Measurements from ENCODE around the gene FTSJ3. TPM values are rescaled to one million over a fixed set of nuclear protein-coding genes. Genes with fewer than 3 reads are reported as not detected.
A peak's percentile ranks its signal among the peaks of the same experiment; 100 is the strongest.

The FTSJ3 gene
- total RNA-seq, 4 donors from 2014 or later, result 36.3 to 53.2 (median 51.7) TPM

GRCh38 chr17:63780507-63780906 is 47.0 kb downstream of the FTSJ3 start:
- Histone ChIP-seq H3K4me1 (peaks cover 0 to 95% (median 0%) of the 10 kb centered on the region in 3 donors), H3K9me3 (no peaks in the 10 kb centered on the region), H3K4me3 (no peak overlapping the region), H3K36me3 (peaks cover 0 to 41% of the 10 kb centered on the region in 2 donors), H3K27ac (no peak overlapping the region), H3K27me3 (no peaks in the 10 kb centered on the region)
- ATAC-seq, result no peak
- WGBS, 2 donors (ENCODE audit: low coverage in 1 of 2), result 78 to 100% methylated on average over 1 of the region's 1 CpG
- TF ChIP-seq EP300 (IDR thresholded peaks at IDR 0.05), result no peak
- TF ChIP-seq CTCF (IDR thresholded peaks at IDR 0.05), result no peak
- TF ChIP-seq POLR2A (IDR thresholded peaks at IDR 0.05), result no peak
- no peak for TF ChIP-seq POLR2AphosphoS5 (IDR thresholded peaks at IDR 0.05)

- no peak for ATAC-seq
Measured at GRCh38 chr17:63775420-63775819, 52.0 kb downstream of the FTSJ3 start.

GRCh38 chr17:63774969-63775265 is 52.5 kb downstream of the FTSJ3 start:
- TF ChIP-seq POLR2AphosphoS5 (IDR thresholded peaks at IDR 0.05), result no peak
- no peak for TF ChIP-seq CTCF (IDR thresholded peaks at IDR 0.05)
- TF ChIP-seq EP300 (IDR thresholded peaks at IDR 0.05), result no peak
- TF ChIP-seq POLR2A (IDR thresholded peaks at IDR 0.05), result no peak
- H3K36me3 ChIP-seq, result peaks cover 0 to 18% of the 10 kb centered on the region in 2 donors

More at GRCh38 chr17:63775420-63775819, 52.0 kb downstream of the FTSJ3 start:
- TF ChIP-seq CTCF (IDR thresholded peaks at IDR 0.05), result no peak
- no peak for TF ChIP-seq POLR2A (IDR thresholded peaks at IDR 0.05)
- TF ChIP-seq POLR2AphosphoS5 (IDR thresholded peaks at IDR 0.05), result no peak
- no peak for TF ChIP-seq EP300 (IDR thresholded peaks at IDR 0.05)
- 21 to 30% methylated on average over 8 of the region's 8 CpGs for WGBS, 2 donors (ENCODE audit: low coverage in 1 of 2)
- Histone ChIP-seq H3K9me3 (no peaks in the 10 kb centered on the region), H3K27me3 (no peaks in the 10 kb centered on the region), H3K36me3 (peaks cover 0 to 21% of the 10 kb centered on the region in 2 donors), H3K4me3 (peak overlapping the region; percentile 94 to 97), H3K27ac (peak overlapping the region in 3 of 4 donors; percentile 96 to 99 (median 98)), H3K4me1 (peaks cover 0 to 81% (median 6%) of the 10 kb centered on the region in 3 donors)

GRCh38 chr17:63774141-63774968 is 53.1 kb downstream of the FTSJ3 start, which contains the start of gene DDX42:
TSS of gene DDX42 (plus strand) at chr17:63774170. CDS start at chr17:63787050, 12,880 bp downstream.
- Histone ChIP-seq H3K36me3 (peaks cover 0 to 12% of the 10 kb centered on the region in 2 donors), H3K9me3 (no peaks in the 10 kb centered on the region), H3K27ac (peak within 1 kb of the TSS; percentile 90 to 99 (median 97)), H3K27me3 (no peaks in the 10 kb centered on the region), H3K4me1 (peaks cover 0 to 80% (median 6%) of the 10 kb centered on the region in 3 donors), H3K4me3 (peak within 1 kb of the TSS; percentile 94 to 97)
- ATAC-seq, result peak; percentile 3
- whole genome bisulfite sequencing, 2 donors (ENCODE audit: low coverage in 1 of 2), result 4% methylated on average over 10 of the region's 67 CpGs; no CpG with 5 or more reads in 1 of the 2 donors
- TF ChIP-seq POLR2A (IDR thresholded peaks at IDR 0.05) (peak; percentile 38 to 54), EP300 (IDR thresholded peaks at IDR 0.05) (no peak), CTCF (IDR thresholded peaks at IDR 0.05) (peak in 1 of 4 experiments; percentile 14)

More at GRCh38 chr17:63774969-63775265, 52.5 kb downstream of the FTSJ3 start:
- no peak for ATAC-seq
- Histone ChIP-seq H3K9me3 (no peaks in the 10 kb centered on the region), H3K27ac (peak overlapping the region; percentile 90 to 99 (median 97)), H3K4me3 (peak overlapping the region; percentile 94 to 97), H3K27me3 (no peaks in the 10 kb centered on the region), H3K4me1 (peaks cover 0 to 81% (median 6%) of the 10 kb centered on the region in 3 donors)
- WGBS, 2 donors (ENCODE audit: low coverage in 1 of 2), result 0 to 3% methylated on average over 4 of the region's 4 CpGs

Data from gastroesophageal sphincter (tissue), 4 donors.